ENCODE results near the gene EIF3L. TPM values are rescaled to one million over a fixed set of nuclear protein-coding genes. Genes with fewer than 3 reads are reported as not detected.

EIF3L gene
- total and polyA plus RNA-seq, 2 of the 8 experiments (the other 6 are each of a cell fraction or from before 2014, with no cell fraction given) = 639 to 886 TPM

- H2AK5ac ChIP-seq (ENCODE audit: low read depth, low read length) = 0 out of 2 replicates have a peak overlapping the region, but pooled peaks have one; percentile 47
- H3K14ac ChIP-seq (ENCODE audit: insufficient read length) = no peak overlapping the region
- no peak overlapping the region for H3K9ac ChIP-seq (replicated peaks in 1 of 4; ENCODE audit: extremely low read depth in 1 of 4, low read depth in 3 of 4, low read length in 3 of 4)
- H4K20me1 ChIP-seq (replicated peaks in 1 of 2; ENCODE audit: control insufficient read depth in 1 of 2, insufficient read depth in 2 of 2, low read length in 2 of 2) = no peaks in the 10 kb centered on the region
- peak overlapping the region; percentile 2; the same call in 1 of the 2 replicates for H2BK12ac ChIP-seq (ENCODE audit: low read depth, low read length)
- no peak overlapping the region for H3K23ac ChIP-seq (ENCODE audit: insufficient read length)
- POLR2A ChIA-PET (ENCODE audit: partially characterized antibody) = interaction anchor here (0.7 to 9.8 kb wide), 12 partner anchors 11 to 93 kb away, joined by 3 to 150 read pairs (median 5); partner anchors contain the start of gene MICALL1
- H2BK15ac ChIP-seq (ENCODE audit: low read length) = no peak overlapping the region
- CTCF ChIA-PET (ENCODE audit: partially characterized antibody) = interaction anchor here (1.0 to 15.4 kb wide), 12 partner anchors 8 to 353 kb away, joined by 3 to 158 read pairs (median 6); partner anchors contain the start of genes ANKRD54 and MICALL1
- peak overlapping the region; percentile 1; the same call in 1 of the 2 replicates for H2BK20ac ChIP-seq (ENCODE audit: low read length)
- H3K27ac ChIP-seq (ENCODE audit: low read depth, low read length) = no peak overlapping the region
- H3K36me3 ChIP-seq (ENCODE audit: control insufficient read depth in 2 of 4, insufficient read depth in 4 of 4, low read length in 3 of 4) = no peaks in the 10 kb centered on the region; a peak in 2 of 8 replicates
- H3K56ac ChIP-seq (replicated peaks; ENCODE audit: insufficient read length, low read depth, low read length) = no peak overlapping the region
- no peak overlapping the region for H4K5ac ChIP-seq (ENCODE audit: insufficient read length, low read depth, low read length)
- H3K9me3 ChIP-seq (ENCODE audit: insufficient read depth in 2 of 2, low read depth in 1 of 2, low read length in 1 of 2) = no peaks in the 10 kb centered on the region
- no peak overlapping the region for H4K8ac ChIP-seq (ENCODE audit: extremely low read depth, insufficient read depth, low read length)
- H3K4me1 ChIP-seq (replicated peaks in 1 of 4; ENCODE audit: control insufficient read depth in 3 of 4, insufficient read depth in 4 of 4, low read length in 3 of 4) = peaks cover 16 to 24% (median 20%) of the 10 kb centered on the region in 4 experiments
- 79% methylated on average over 2 of the region's 2 CpGs; no CpG with 5 or more reads in 1 of the 2 experiments for WGBS, 2 experiments (ENCODE audit: extremely low coverage in 1 of 2, insufficient coverage in 1 of 2, insufficient read length in 1 of 2, insufficient replicate concordance in 2 of 2, low coverage in 1 of 2, low lambda C conversion rate in 2 of 2, missing lambda C conversion rate in 1 of 2)
- H3K23me2 ChIP-seq (ENCODE audit: low read depth, low read length) = no peaks in the 10 kb centered on the region
- H2BK5ac ChIP-seq (ENCODE audit: low read depth, low read length) = peak overlapping the region; percentile 84; the same call in 1 of the 2 replicates
- peak overlapping the region; percentile 19; the same call in 1 of the 2 replicates for H3K18ac ChIP-seq (ENCODE audit: extremely low read depth, low read length)
- no peaks in the 10 kb centered on the region for H3K79me2 ChIP-seq (ENCODE audit: control insufficient read depth in 1 of 2, insufficient read depth in 2 of 2, low read length in 2 of 2)
- H3K4me3 ChIP-seq (ENCODE audit: extremely low read depth in 1 of 4, insufficient read depth in 2 of 4, low read depth in 3 of 4, low read length in 4 of 4) = no peak overlapping the region
- no peaks in the 10 kb centered on the region for H3K27me3 ChIP-seq (replicated peaks in 1 of 4; ENCODE audit: control insufficient read depth in 3 of 4, extremely low read depth in 1 of 4, insufficient read depth in 3 of 4, low read length in 3 of 4)
- H4K91ac ChIP-seq (replicated peaks; ENCODE audit: insufficient read length, low read length) = peak overlapping the region; percentile 50
- FAIRE-seq (no peak), DNase-seq (ENCODE audit: low read depth in 1 of 2, low spot score in 2 of 2) (no peak)
- H2AFZ ChIP-seq (ENCODE audit: low read length) = no peak overlapping the region
- peak overlapping the region; percentile 70 for H3K4ac ChIP-seq (replicated peaks; ENCODE audit: insufficient read length, low read depth, low read length)
- no peak overlapping the region for H3K4me2 ChIP-seq (ENCODE audit: insufficient read depth in 1 of 2, low read depth in 2 of 2, low read length in 2 of 2)
- H2BK120ac ChIP-seq (replicated peaks; ENCODE audit: low read depth, low read length) = peak overlapping the region; percentile 24
- H3K79me1 ChIP-seq (ENCODE audit: low read depth, low read length) = no peaks in the 10 kb centered on the region
- no peak for TF ChIP-seq TBP (IDR thresholded peaks at IDR 0.05; ENCODE audit: low read depth, low read length)
- no peak for TF ChIP-seq POU5F1 (IDR thresholded peaks at IDR 0.05; ENCODE audit: low read depth, low read length)
- TF ChIP-seq KDM1A (IDR thresholded peaks at IDR 0.05; ENCODE audit: borderline replicate concordance, low read length) = no peak
- no peak for TF ChIP-seq USF2 (IDR thresholded peaks at IDR 0.05; ENCODE audit: low read length)
- no peak for TF ChIP-seq MAFK (IDR thresholded peaks at IDR 0.05; ENCODE audit: low read depth, low read length)
- no peak for TF ChIP-seq SIRT6 (IDR thresholded peaks at IDR 0.05; ENCODE audit: low read length)
- TF ChIP-seq SUZ12 (IDR thresholded peaks at IDR 0.05; ENCODE audit: low read length) = no peak
- TF ChIP-seq FOSL1 (IDR thresholded peaks at IDR 0.05; ENCODE audit: insufficient read depth, low read depth, low read length) = no peak
- no peak for TF ChIP-seq SP2 (IDR thresholded peaks at IDR 0.05; ENCODE audit: low read length)
- no peak for TF ChIP-seq RBBP5 (IDR thresholded peaks at IDR 0.05; ENCODE audit: borderline replicate concordance, low read depth, low read length)
- no peak for TF ChIP-seq SIX5 (IDR thresholded peaks at IDR 0.05; ENCODE audit: low read depth, low read length)
Observed at GRCh38 chr22:37897807-37898206, 48.6 kb downstream of the EIF3L start.
